ENCODE data around the gene KANSL3.

DNA sequence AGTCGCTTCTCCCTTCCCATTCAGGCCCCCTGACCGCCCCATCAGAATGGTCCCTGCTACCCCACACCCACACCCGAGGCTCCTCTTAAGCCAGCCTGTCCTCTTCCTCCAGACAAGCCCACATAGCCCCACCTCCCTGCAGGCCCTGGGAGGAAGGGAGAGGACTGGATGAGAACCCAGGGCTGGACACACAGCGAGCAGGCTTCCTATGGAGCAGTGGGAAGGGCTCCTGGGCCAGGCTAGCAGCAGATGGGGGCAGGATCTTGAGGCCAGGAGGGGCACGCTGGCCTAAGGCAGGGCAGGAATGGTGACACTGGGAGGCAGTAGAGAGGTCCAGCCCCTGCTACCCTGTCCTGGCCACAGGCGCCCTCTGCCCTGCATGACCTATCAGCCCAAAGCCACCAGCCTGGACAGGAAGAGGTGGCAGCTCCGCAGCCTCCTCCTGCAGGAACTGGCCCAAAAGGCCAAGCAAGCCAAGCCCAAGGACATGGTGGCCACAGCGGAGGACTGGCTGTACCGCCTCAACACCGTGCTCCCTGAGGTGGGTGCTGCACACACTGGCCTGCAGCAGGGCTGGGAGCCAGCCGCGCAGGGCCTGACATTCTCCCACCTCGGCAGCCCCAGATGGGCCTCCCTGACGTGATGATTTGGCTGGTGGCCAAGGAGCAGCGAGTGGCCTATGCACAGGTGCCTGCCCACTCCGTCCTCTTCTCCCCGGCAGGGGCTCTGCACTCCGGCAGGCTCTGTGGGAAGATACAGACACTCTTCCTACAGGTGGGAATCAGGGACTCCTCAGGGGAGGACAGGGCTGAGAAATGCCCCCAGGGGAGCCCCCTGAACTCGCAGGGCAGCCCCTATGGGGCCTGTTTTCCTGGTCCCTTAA is 47.7 kb upstream of the KANSL3 start:
- TF ChIP-seq, protein P1, sequence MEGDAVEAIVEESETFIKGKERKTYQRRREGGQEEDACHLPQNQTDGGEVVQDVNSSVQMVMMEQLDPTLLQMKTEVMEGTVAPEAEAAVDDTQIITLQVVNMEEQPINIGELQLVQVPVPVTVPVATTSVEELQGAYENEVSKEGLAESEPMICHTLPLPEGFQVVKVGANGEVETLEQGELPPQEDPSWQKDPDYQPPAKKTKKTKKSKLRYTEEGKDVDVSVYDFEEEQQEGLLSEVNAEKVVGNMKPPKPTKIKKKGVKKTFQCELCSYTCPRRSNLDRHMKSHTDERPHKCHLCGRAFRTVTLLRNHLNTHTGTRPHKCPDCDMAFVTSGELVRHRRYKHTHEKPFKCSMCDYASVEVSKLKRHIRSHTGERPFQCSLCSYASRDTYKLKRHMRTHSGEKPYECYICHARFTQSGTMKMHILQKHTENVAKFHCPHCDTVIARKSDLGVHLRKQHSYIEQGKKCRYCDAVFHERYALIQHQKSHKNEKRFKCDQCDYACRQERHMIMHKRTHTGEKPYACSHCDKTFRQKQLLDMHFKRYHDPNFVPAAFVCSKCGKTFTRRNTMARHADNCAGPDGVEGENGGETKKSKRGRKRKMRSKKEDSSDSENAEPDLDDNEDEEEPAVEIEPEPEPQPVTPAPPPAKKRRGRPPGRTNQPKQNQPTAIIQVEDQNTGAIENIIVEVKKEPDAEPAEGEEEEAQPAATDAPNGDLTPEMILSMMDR (IDR thresholded peaks at IDR 0.05) = 0 out of 2 replicates have a peak, but pooled peaks have one; percentile 8
- TF ChIP-seq ZFX (IDR thresholded peaks at IDR 0.05; ENCODE audit: borderline replicate concordance) = no peak
